Uterus (tissue), 4 donors: ENCODE measurements around the gene EXOC4. TPM values are rescaled to one million over a fixed set of nuclear protein-coding genes. Genes with fewer than 3 reads are reported as not detected.

ENCODE experiments used
- DNase-seq, 2 donors: peaks; one replicate each; pipeline ENCODE4 v3.0.0-alpha.2; 2019 to 2020
- H3K27ac ChIP-seq, 2 donors: fragments of 200-600 bp; sonication (generic); 1 replicate in 1 of 2; 2 replicates in 1 of 2; pipeline ENCODE4 v1.5.1; 2016 to 2018
- H3K27me3 ChIP-seq, 2 donors: fragments of 200-600 bp; sonication (generic); one replicate each; pipeline ENCODE4 v1.5.1; 2018 to 2019; ENCODE audit warnings: control low read depth in 1 of 2
- H3K36me3 ChIP-seq, 2 donors: fragments of 200-600 bp; sonication (generic); one replicate each; pipeline ENCODE4 v1.5.1; 2019; ENCODE audit warnings: control low read depth in 1 of 2
- H3K4me1 ChIP-seq, 2 donors: fragments of 200-600 bp; sonication (generic); one replicate each; pipeline ENCODE4 v1.5.1; 2018 to 2019; ENCODE audit warnings: control low read depth in 1 of 2
- H3K4me3 ChIP-seq, 2 donors: fragments of 200-600 bp; sonication (generic); 1 replicate in 1 of 2; 2 replicates in 1 of 2; pipeline ENCODE4 v1.5.1; 2018 to 2019; ENCODE audit warnings: mild to moderate bottlenecking in 1 of 2
- H3K9me3 ChIP-seq, 2 donors: fragments of 200-600 bp; sonication (generic); one replicate each; pipeline ENCODE4 v1.5.1; 2019; ENCODE audit warnings: control low read depth in 1 of 2
- CTCF ChIP-seq, 4 experiments: fragments of 200-600 bp in 2 of 4; fragments of 450-650 bp in 2 of 4; sonication (generic) in 2 of 4; IDR thresholded peaks; one replicate each; pipeline ENCODE4 v1.5.1; 2016 to 2019; ENCODE audit warnings: antibody characterized with exemption in 4 of 4, mild to moderate bottlenecking in 2 of 4, moderate library complexity in 1 of 4
- POLR2A ChIP-seq, 2 donors: fragments of 450-650 bp; IDR thresholded peaks; one replicate each; pipeline ENCODE4 v1.6.1; 2016; ENCODE audit warnings: antibody characterized with exemption in 2 of 2, mild to moderate bottlenecking in 1 of 2, moderate library complexity in 1 of 2
- intact Hi-C: fragments of 100-400 bp; cut with DNase I; formaldehyde crosslinking; loops from one replicate; pipeline ENCODE4 v1.15.1; 2023; ENCODE audit warnings: low total_unique reads
- total RNA-seq, 4 donors: library from RNA; depleted of rRNA in 3 of 4; stranded (reverse); fragments of >200 nt in 3 of 4; gene quantifications; one replicate each; pipeline versions ENCODE4 v1.1.0 to v1.2.4, GENCODE V29; 2014 to 2023
- donor health status: DM: yes; HTN: yes; CAD: no.

Gene EXOC4
- total RNA-seq, 4 donors from 2014 or later = 27.2 to 126 (median 65.4) TPM

- Histone ChIP-seq H3K36me3 (no peaks in the 10 kb centered on the region), H3K9me3 (no peaks in the 10 kb centered on the region), H3K27me3 (no peaks in the 10 kb centered on the region), H3K27ac (no peak overlapping the region), H3K4me1 (no peaks in the 10 kb centered on the region), H3K4me3 (no peak overlapping the region)
- intact Hi-C loops = no loop called here
- no peak for DNase-seq
- no peak for TF ChIP-seq POLR2A (IDR thresholded peaks at IDR 0.05)
- TF ChIP-seq CTCF (IDR thresholded peaks at IDR 0.05) = no peak
These were observed 620.3 kb downstream of the EXOC4 start for GRCh38 chr7:133873187-133873586.

- Histone ChIP-seq H3K27ac (no peak overlapping the region), H3K36me3 (no peaks in the 10 kb centered on the region), H3K9me3 (no peaks in the 10 kb centered on the region), H3K4me3 (no peak overlapping the region), H3K4me1 (no peaks in the 10 kb centered on the region), H3K27me3 (no peaks in the 10 kb centered on the region)
- DNase-seq = no peak
- intact Hi-C loops = no loop called here
- TF ChIP-seq CTCF (IDR thresholded peaks at IDR 0.05) (no peak), POLR2A (IDR thresholded peaks at IDR 0.05) (no peak)
These were observed 620.8 kb downstream of the EXOC4 start for GRCh38 chr7:133873631-133874030.

- H3K9me3 ChIP-seq = no peaks in the 10 kb centered on the region
- H3K4me3 ChIP-seq = no peak overlapping the region
- no peak for TF ChIP-seq CTCF (IDR thresholded peaks at IDR 0.05)
- no peak for TF ChIP-seq POLR2A (IDR thresholded peaks at IDR 0.05)
- H3K27me3 ChIP-seq = no peaks in the 10 kb centered on the region
- H3K27ac ChIP-seq = no peak overlapping the region
- H3K4me1 ChIP-seq = no peaks in the 10 kb centered on the region
- H3K36me3 ChIP-seq = no peaks in the 10 kb centered on the region
- intact Hi-C loops = no loop called here
- DNase-seq = no peak
These were observed 630.7 kb downstream of the EXOC4 start for GRCh38 chr7:133883591-133883990.

GRCh38 chr7:133885213-133885612, 632.3 kb downstream of the EXOC4 start:
- TF ChIP-seq CTCF (IDR thresholded peaks at IDR 0.05) (no peak), POLR2A (IDR thresholded peaks at IDR 0.05) (no peak)
- no peaks in the 10 kb centered on the region for H3K4me1 ChIP-seq

GRCh38 chr7:133886086-133886485, 633.2 kb downstream of the EXOC4 start:
- no peak overlapping the region for H3K4me3 ChIP-seq
- H3K27me3 ChIP-seq = no peaks in the 10 kb centered on the region
- H3K36me3 ChIP-seq = no peaks in the 10 kb centered on the region
- intact Hi-C loops = no loop called here
- H3K27ac ChIP-seq = no peak overlapping the region
- H3K4me1 ChIP-seq = no peaks in the 10 kb centered on the region
- TF ChIP-seq POLR2A (IDR thresholded peaks at IDR 0.05) = no peak
- TF ChIP-seq CTCF (IDR thresholded peaks at IDR 0.05) = no peak
- DNase-seq = no peak
- no peaks in the 10 kb centered on the region for H3K9me3 ChIP-seq

More at GRCh38 chr7:133885213-133885612, 632.3 kb downstream of the EXOC4 start:
- H3K4me3 ChIP-seq = no peak overlapping the region
- H3K36me3 ChIP-seq = no peaks in the 10 kb centered on the region
- no peaks in the 10 kb centered on the region for H3K27me3 ChIP-seq
- no peak overlapping the region for H3K27ac ChIP-seq
- intact Hi-C loops = no loop called here
- no peaks in the 10 kb centered on the region for H3K9me3 ChIP-seq
- no peak for DNase-seq
